Activated B cell treated with CpG ODN at 0.5 μM for 24 hours (primary cell): ENCODE results near the gene HOXA2. TPM values are rescaled to one million over a fixed set of nuclear protein-coding genes. Genes with fewer than 3 reads are reported as not detected.

Source experiments
- ATAC-seq: fragments of 200-7000 bp; cut with Tn5 transposase; one replicate; pipeline ENCODE4 v1.10.0; 2021; ENCODE audit warnings: low read depth, mild to moderate bottlenecking, moderate library complexity
- CTCF ChIA-PET: fragments of 350-600 bp; sonication (Branson Sonifier 250); formaldehyde crosslinking; loops from one replicate; lab custom pipeline; 2021; ENCODE audit warnings: antibody characterized with exemption; lab: Charles Lee
- POLR2A ChIA-PET: fragments of 350-600 bp; sonication (Branson Sonifier 250); formaldehyde crosslinking; loops from one replicate; lab custom pipeline; 2021; ENCODE audit warnings: antibody characterized with exemption; lab: Charles Lee
- DNase-seq: peaks from one replicate; pipeline ENCODE4 v3.0.0; 2022
- H3K27ac Mint-ChIP-seq: one replicate; pipeline ENCODE4 v1.8.0; 2020; ENCODE audit warnings: mixed read lengths
- H3K27me3 Mint-ChIP-seq: one replicate; pipeline ENCODE4 v1.8.0; 2021; ENCODE audit warnings: mixed read lengths
- H3K36me3 Mint-ChIP-seq: one replicate; pipeline ENCODE4 v1.8.0; 2021; ENCODE audit warnings: low read depth, mixed read lengths
- H3K4me1 Mint-ChIP-seq: one replicate; pipeline ENCODE4 v1.8.0; 2021; ENCODE audit warnings: mixed read lengths
- H3K4me3 Mint-ChIP-seq: one replicate; pipeline ENCODE4 v1.8.0; 2020; ENCODE audit warnings: mild to moderate bottlenecking, mixed read lengths
- H3K9me3 Mint-ChIP-seq: one replicate; pipeline ENCODE4 v1.8.0; 2020; ENCODE audit warnings: mixed read lengths
- intact Hi-C: fragments of 100-400 bp; cut with micrococcal nuclease; formaldehyde crosslinking; loops from one replicate; pipeline ENCODE4 v1.15.1; 2024
- total RNA-seq: library from RNA; stranded (reverse); gene quantifications from 2 replicates; pipeline ENCODE4 v1.2.3, GENCODE V29; 2022
- TF ChIP-seq, protein P1 (sequence below): fragments of 200-600 bp; IDR thresholded peaks from one replicate; pipeline ENCODE4 v1.8.0; 2022; ENCODE audit warnings: antibody characterized with exemption, mild to moderate bottlenecking

Gene HOXA2
- total RNA-seq, 1 donor from 2014 or later, result not detected

DNA sequence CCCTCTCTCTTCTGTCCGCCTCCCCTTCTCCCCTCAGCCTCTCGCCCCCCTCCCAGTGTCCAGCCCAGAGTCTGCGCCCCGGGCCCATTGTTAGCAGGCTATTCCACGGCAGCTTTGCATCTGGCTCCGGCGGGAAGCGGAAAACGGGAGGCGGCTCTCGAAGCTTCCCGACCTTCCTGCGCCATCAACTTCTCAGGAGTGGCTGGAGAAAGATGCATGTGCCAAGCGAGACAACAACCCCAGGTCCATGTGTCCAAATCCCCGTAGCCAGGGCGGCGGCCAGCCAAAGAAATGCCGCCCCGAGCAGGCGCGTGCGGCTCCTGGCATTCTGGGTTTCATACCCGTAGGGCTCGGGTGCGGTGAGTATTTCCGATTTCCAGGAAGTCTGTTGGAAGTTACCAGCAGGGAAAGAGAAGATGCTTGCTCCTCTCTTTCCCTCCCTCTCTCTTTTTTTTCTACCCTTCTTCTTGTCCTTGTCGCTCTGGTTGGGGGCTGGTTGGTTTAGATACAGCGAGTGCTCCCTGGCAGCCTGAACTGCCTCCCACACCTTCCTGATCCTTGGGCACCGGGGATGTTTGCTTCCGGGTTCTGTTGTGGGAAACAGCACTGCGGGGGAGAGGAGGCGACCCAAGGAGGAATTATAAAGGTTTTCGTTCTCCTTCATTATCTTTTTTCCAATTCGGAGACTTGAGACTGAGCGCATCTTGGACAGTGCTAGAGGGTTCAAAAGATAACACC lies 1.2 kb upstream of the HOXA2 start:
- ChIA-PET CTCF (no interaction called here), POLR2A (no interaction called here)
- DNase-seq (no peak), ATAC-seq (no peak)
- intact Hi-C loops, result no loop called here
- Mint-ChIP-seq H3K36me3 (peaks cover 10% of the 10 kb centered on the region), H3K27ac (no peak overlapping the region), H3K9me3 (no peaks in the 10 kb centered on the region), H3K4me1 (peaks cover 20% of the 10 kb centered on the region), H3K4me3 (no peak overlapping the region), H3K27me3 (peaks cover 61% of the 10 kb centered on the region)
- TF ChIP-seq, protein P1, sequence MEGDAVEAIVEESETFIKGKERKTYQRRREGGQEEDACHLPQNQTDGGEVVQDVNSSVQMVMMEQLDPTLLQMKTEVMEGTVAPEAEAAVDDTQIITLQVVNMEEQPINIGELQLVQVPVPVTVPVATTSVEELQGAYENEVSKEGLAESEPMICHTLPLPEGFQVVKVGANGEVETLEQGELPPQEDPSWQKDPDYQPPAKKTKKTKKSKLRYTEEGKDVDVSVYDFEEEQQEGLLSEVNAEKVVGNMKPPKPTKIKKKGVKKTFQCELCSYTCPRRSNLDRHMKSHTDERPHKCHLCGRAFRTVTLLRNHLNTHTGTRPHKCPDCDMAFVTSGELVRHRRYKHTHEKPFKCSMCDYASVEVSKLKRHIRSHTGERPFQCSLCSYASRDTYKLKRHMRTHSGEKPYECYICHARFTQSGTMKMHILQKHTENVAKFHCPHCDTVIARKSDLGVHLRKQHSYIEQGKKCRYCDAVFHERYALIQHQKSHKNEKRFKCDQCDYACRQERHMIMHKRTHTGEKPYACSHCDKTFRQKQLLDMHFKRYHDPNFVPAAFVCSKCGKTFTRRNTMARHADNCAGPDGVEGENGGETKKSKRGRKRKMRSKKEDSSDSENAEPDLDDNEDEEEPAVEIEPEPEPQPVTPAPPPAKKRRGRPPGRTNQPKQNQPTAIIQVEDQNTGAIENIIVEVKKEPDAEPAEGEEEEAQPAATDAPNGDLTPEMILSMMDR, result no peak

DNA sequence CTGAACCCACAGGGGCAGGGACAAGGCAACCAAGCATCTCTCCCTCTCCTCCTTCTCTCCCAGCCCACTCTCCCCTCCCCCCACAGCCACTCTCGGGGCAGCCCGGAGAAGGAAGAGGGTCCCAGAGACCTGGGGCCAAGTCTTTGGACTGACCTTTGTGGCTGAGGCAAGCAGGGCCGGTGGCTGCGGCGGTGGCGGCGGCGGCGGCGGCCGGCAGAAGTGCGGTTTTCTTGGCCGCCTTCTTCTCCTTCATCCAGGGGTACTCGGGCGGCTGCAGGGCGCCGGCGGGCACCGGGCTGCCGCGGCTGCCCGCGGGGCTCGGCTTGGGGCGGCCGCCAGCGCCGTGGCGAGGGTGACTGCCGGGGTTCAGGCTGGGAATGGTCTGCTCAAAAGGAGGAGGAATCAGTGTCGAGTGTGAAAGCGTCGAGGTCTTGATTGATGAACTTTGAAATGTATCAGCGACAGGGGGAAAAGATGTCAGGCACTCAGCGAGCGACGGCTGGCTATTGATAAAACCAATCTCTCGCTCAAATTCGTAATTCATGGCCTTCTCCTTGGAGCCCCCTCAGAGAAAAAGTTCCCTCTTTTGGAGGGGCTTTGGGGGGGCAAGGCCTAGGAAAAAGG lies 414 bp downstream of the HOXA2 start:
- TF ChIP-seq, protein P1, result no peak
- peaks cover 10% of the 10 kb centered on the region for H3K36me3 Mint-ChIP-seq
- ATAC-seq (no peak), DNase-seq (no peak)
- no peaks in the 10 kb centered on the region for H3K9me3 Mint-ChIP-seq
- peaks cover 31% of the 10 kb centered on the region for H3K4me1 Mint-ChIP-seq
- peak overlapping the region; percentile 36 for H3K4me3 Mint-ChIP-seq
- intact Hi-C loops, result no loop called here
- H3K27ac Mint-ChIP-seq, result no peak overlapping the region
- peaks cover 71% of the 10 kb centered on the region for H3K27me3 Mint-ChIP-seq
- POLR2A ChIA-PET, result no interaction called here
- CTCF ChIA-PET, result no interaction called here

DNA sequence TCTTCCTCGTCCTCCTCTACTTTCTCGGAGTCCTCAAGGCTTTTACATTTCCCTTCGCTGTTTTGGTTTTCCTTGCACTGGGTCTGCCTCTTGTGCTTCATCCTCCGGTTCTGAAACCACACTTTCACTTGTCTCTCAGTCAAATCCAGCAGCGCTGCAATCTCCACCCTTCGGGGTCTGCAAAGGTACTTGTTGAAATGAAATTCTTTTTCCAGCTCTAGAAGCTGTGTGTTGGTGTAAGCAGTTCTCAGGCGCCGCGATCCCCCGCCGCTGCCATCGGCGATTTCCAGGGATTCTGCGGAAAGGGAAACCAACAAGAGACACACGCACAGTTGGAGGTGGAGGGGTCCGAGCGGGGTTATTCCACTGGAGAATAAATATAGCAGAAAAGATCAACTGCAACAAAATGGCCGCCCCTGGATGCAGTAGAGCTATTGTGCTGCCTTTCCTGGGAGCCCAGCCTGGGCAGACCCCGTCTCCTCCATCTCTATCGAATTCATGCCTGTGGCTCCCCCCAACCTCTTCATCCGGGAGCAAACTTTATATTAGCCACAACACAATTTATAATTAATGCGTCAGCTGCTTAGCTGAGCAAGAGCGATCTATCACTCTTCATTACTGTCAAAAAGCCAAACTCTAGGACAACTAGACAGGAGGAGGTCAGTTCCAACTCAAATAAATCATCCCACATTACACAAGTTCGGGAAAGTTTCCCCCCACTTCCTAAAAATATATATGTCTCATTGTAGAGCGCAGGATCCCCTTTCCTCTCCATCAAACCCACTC lies 1.1 kb downstream of the HOXA2 start:
- ChIA-PET POLR2A (no interaction called here), CTCF (no interaction called here)
- Mint-ChIP-seq H3K4me1 (peaks cover 33% of the 10 kb centered on the region), H3K4me3 (no peak overlapping the region), H3K27ac (no peak overlapping the region), H3K9me3 (no peaks in the 10 kb centered on the region), H3K27me3 (peaks cover 71% of the 10 kb centered on the region), H3K36me3 (peaks cover 12% of the 10 kb centered on the region)
- no peak for DNase-seq
- no peak for ATAC-seq
- intact Hi-C loops, result no loop called here
- TF ChIP-seq, protein P1, result no peak

DNA sequence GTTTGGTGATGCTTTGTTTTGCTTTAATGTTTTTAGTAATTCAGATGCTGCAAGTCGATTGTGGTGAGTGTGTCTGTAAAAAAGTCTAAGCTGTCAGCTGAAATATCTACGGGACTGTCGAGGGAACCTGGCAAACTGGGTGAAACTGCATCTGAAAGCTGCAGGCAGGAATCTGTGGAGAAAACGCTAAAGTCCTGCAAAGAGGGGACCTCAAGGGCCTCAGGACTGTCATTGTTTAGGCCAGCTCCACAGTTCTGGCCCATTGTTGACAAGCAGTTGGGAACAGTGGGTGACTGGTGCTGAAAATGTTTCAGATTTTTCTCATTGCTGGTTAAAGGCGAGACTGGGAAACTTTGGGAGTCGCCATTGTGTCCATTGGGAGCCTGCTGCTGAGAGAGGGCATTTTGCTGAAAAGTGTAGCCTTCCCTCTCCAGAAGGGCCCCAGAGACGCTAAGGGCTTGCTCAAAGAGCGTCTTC lies 1.8 kb downstream of the HOXA2 start:
- ChIA-PET CTCF (no interaction called here), POLR2A (no interaction called here)
- DNase-seq, result no peak
- peaks cover 34% of the 10 kb centered on the region for H3K4me1 Mint-ChIP-seq
- TF ChIP-seq, protein P1, result no peak
- H3K4me3 Mint-ChIP-seq, result no peak overlapping the region
- no peaks in the 10 kb centered on the region for H3K9me3 Mint-ChIP-seq
- H3K27me3 Mint-ChIP-seq, result peaks cover 67% of the 10 kb centered on the region
- H3K36me3 Mint-ChIP-seq, result peaks cover 14% of the 10 kb centered on the region
- no peak for ATAC-seq
- intact Hi-C loops, result no loop called here
- no peak overlapping the region for H3K27ac Mint-ChIP-seq
